ENCODE data around the gene FAM120C.

The FAM120C gene

GRCh38 chrX:54090880-54091279 is 92.2 kb downstream of the FAM120C start:
- no peak for ATAC-seq
- TF ChIP-seq, protein P1, sequence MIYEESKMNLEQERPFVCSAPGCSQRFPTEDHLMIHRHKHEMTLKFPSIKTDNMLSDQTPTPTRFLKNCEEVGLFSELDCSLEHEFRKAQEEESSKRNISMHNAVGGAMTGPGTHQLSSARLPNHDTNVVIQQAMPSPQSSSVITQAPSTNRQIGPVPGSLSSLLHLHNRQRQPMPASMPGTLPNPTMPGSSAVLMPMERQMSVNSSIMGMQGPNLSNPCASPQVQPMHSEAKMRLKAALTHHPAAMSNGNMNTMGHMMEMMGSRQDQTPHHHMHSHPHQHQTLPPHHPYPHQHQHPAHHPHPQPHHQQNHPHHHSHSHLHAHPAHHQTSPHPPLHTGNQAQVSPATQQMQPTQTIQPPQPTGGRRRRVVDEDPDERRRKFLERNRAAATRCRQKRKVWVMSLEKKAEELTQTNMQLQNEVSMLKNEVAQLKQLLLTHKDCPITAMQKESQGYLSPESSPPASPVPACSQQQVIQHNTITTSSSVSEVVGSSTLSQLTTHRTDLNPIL (CRISPR knock-in tag; IDR thresholded peaks at IDR 0.05; ENCODE audit: low read depth) = no peak
- TF ChIP-seq CSDC2 (CRISPR knock-in tag; IDR thresholded peaks at IDR 0.05) (no peak), TCF4 (CRISPR knock-in tag; IDR thresholded peaks at IDR 0.05; ENCODE audit: borderline replicate concordance) (no peak), ARNTL (CRISPR knock-in tag; IDR thresholded peaks at IDR 0.05; ENCODE audit: borderline replicate concordance, low read depth) (no peak), SNAI2 (CRISPR knock-in tag; IDR thresholded peaks at IDR 0.05) (no peak), TOX (CRISPR knock-in tag; IDR thresholded peaks at IDR 0.05; ENCODE audit: borderline replicate concordance) (no peak), ZNF8 (CRISPR knock-in tag; IDR thresholded peaks at IDR 0.05) (no peak)

- no peak for ATAC-seq
- TF ChIP-seq PPARA (CRISPR knock-in tag; IDR thresholded peaks at IDR 0.05; ENCODE audit: borderline replicate concordance) = no peak
- no peak for TF ChIP-seq ZNF8 (CRISPR knock-in tag; IDR thresholded peaks at IDR 0.05)
- TF ChIP-seq OSR1 (CRISPR knock-in tag; IDR thresholded peaks at IDR 0.05) = no peak
- no peak for TF ChIP-seq ARNTL (CRISPR knock-in tag; IDR thresholded peaks at IDR 0.05; ENCODE audit: borderline replicate concordance, low read depth)
- no peak for TF ChIP-seq CSDC2 (CRISPR knock-in tag; IDR thresholded peaks at IDR 0.05)
- TF ChIP-seq, protein P1 (CRISPR knock-in tag; IDR thresholded peaks at IDR 0.05; ENCODE audit: low read depth) = no peak
- no peak for TF ChIP-seq GLIS3 (CRISPR knock-in tag; IDR thresholded peaks at IDR 0.05)
- TF ChIP-seq BACH2 (CRISPR knock-in tag; IDR thresholded peaks at IDR 0.05; ENCODE audit: borderline replicate concordance) = no peak
These were observed 93.9 kb downstream of the FAM120C start for GRCh38 chrX:54089191-54089590.

GRCh38 chrX:54087661-54088060 is 95.4 kb downstream of the FAM120C start:
- no peak for ATAC-seq

More at GRCh38 chrX:54087661-54088060, 95.4 kb downstream of the FAM120C start:
- TF ChIP-seq ESRRG (CRISPR knock-in tag; IDR thresholded peaks at IDR 0.05) = no peak
- no peak for TF ChIP-seq CSDC2 (CRISPR knock-in tag; IDR thresholded peaks at IDR 0.05)
- TF ChIP-seq TCF4 (CRISPR knock-in tag; IDR thresholded peaks at IDR 0.05; ENCODE audit: borderline replicate concordance) = no peak
- TF ChIP-seq, protein P1 (CRISPR knock-in tag; IDR thresholded peaks at IDR 0.05; ENCODE audit: low read depth) = no peak
- TF ChIP-seq TSHZ2 (CRISPR knock-in tag; IDR thresholded peaks at IDR 0.05) = no peak
- no peak for TF ChIP-seq ISL1 (CRISPR knock-in tag; IDR thresholded peaks at IDR 0.05)
- no peak for TF ChIP-seq ZNF70 (CRISPR knock-in tag; IDR thresholded peaks at IDR 0.05)
- no peak for TF ChIP-seq ZNF565 (CRISPR knock-in tag; conservative IDR thresholded peaks at IDR 0.05; ENCODE audit: low read depth)
- TF ChIP-seq PPARA (CRISPR knock-in tag; IDR thresholded peaks at IDR 0.05; ENCODE audit: borderline replicate concordance) = no peak
- no peak for TF ChIP-seq ARNTL (CRISPR knock-in tag; IDR thresholded peaks at IDR 0.05; ENCODE audit: borderline replicate concordance, low read depth)
- TF ChIP-seq RARB (CRISPR knock-in tag; IDR thresholded peaks at IDR 0.05) = no peak
- TF ChIP-seq SNAI2 (CRISPR knock-in tag; IDR thresholded peaks at IDR 0.05) = no peak
- no peak for TF ChIP-seq ZFP30 (CRISPR knock-in tag; IDR thresholded peaks at IDR 0.05)
- TF ChIP-seq POU6F1 (CRISPR knock-in tag; IDR thresholded peaks at IDR 0.05; ENCODE audit: borderline replicate concordance, low read depth) = no peak
- no peak for TF ChIP-seq ZC3H10 (CRISPR knock-in tag; IDR thresholded peaks at IDR 0.05)
- TF ChIP-seq ZNF8 (CRISPR knock-in tag; IDR thresholded peaks at IDR 0.05) = no peak
- TF ChIP-seq TOX (CRISPR knock-in tag; IDR thresholded peaks at IDR 0.05; ENCODE audit: borderline replicate concordance) = no peak
- no peak for TF ChIP-seq PATZ1 (CRISPR knock-in tag; IDR thresholded peaks at IDR 0.05; ENCODE audit: borderline replicate concordance)
- no peak for TF ChIP-seq OSR1 (CRISPR knock-in tag; IDR thresholded peaks at IDR 0.05)
